Naive thymus-derived CD4-positive, alpha-beta T cell (primary cell): Measurements from ENCODE around the gene POU3F2. TPM values are rescaled to one million over a fixed set of nuclear protein-coding genes. Genes with fewer than 3 reads are reported as not detected.

Source experiments
- ATAC-seq: fragments of 150-1000 bp; cut with Tn5 transposase; 2 replicates; pipeline ENCODE4 v1.10.0; 2021; ENCODE audit warnings: mild to moderate bottlenecking, moderate library complexity
- CTCF ChIA-PET: fragments of 350-600 bp; sonication (Branson Sonifier 250); formaldehyde crosslinking; loops from one replicate; lab custom pipeline; 2021; ENCODE audit warnings: antibody characterized with exemption; lab: Charles Lee
- POLR2A ChIA-PET: fragments of 350-600 bp; sonication (Branson Sonifier 250); formaldehyde crosslinking; loops from one replicate; lab custom pipeline; 2021; ENCODE audit warnings: antibody characterized with exemption, inconsistent platforms; lab: Charles Lee
- DNase-seq, 9 donors: peaks; one replicate each; pipeline versions ENCODE4 v3.0.0 to v3.0.0-alpha.2; 2020 to 2022; ENCODE audit warnings: mixed read lengths in 1 of 9
- H3K27ac ChIP-seq: one replicate; pipeline ENCODE4 v1.7.0; 2013; ENCODE audit warnings: mild to moderate bottlenecking, low read depth, low read length, moderate library complexity
- H3K27me3 ChIP-seq, 2 donors: one replicate each; pipeline ENCODE4 v1.7.0; 2013; ENCODE audit warnings: low read length in 2 of 2, mild to moderate bottlenecking in 2 of 2, moderate library complexity in 2 of 2; ENCODE audit not compliant: control insufficient read depth in 2 of 2, insufficient read depth in 2 of 2
- H3K36me3 ChIP-seq, 3 experiments: 1 replicate in 2 of 3; 2 replicates in 1 of 3; pipeline ENCODE4 v1.7.0; 2013; ENCODE audit warnings: low read length in 3 of 3, mild to moderate bottlenecking in 3 of 3, moderate library complexity in 1 of 3; ENCODE audit not compliant: insufficient read depth in 3 of 3, control insufficient read depth in 2 of 3
- H3K4me1 ChIP-seq, 2 donors: one replicate each; pipeline ENCODE4 v1.7.0; 2013; ENCODE audit warnings: low read length in 2 of 2, mild to moderate bottlenecking in 2 of 2, moderate library complexity in 1 of 2; ENCODE audit not compliant: control insufficient read depth in 2 of 2, insufficient read depth in 2 of 2
- H3K4me3 ChIP-seq: 2 replicates; pipeline ENCODE4 v1.7.0; 2013; ENCODE audit warnings: mild to moderate bottlenecking, low read length
- H3K9me3 ChIP-seq, 3 experiments: 1 replicate in 2 of 3; 2 replicates in 1 of 3; pipeline ENCODE4 v1.7.0; 2013; ENCODE audit warnings: low read length in 3 of 3; ENCODE audit not compliant: control insufficient read depth in 2 of 3
- H3K27ac Mint-ChIP-seq, 9 donors: one replicate each; pipeline ENCODE4 v1.8.0; 2020 to 2022; ENCODE audit warnings: mixed read lengths in 9 of 9, mild to moderate bottlenecking in 8 of 9, moderate library complexity in 5 of 9, inconsistent platforms in 2 of 9
- H3K27me3 Mint-ChIP-seq, 5 donors: one replicate each; pipeline ENCODE4 v1.8.0; 2021 to 2022; ENCODE audit warnings: mixed read lengths in 5 of 5, mild to moderate bottlenecking in 1 of 5
- H3K36me3 Mint-ChIP-seq, 5 donors: one replicate each; pipeline ENCODE4 v1.8.0; 2020 to 2022; ENCODE audit warnings: mixed read lengths in 5 of 5, mild to moderate bottlenecking in 3 of 5, inconsistent platforms in 1 of 5
- H3K4me1 Mint-ChIP-seq, 7 donors: one replicate each; pipeline ENCODE4 v1.8.0; 2020 to 2022; ENCODE audit warnings: mixed read lengths in 7 of 7, mild to moderate bottlenecking in 3 of 7, inconsistent platforms in 1 of 7
- H3K4me3 Mint-ChIP-seq, 10 donors: one replicate each; pipeline ENCODE4 v1.8.0; 2020 to 2022; ENCODE audit warnings: mild to moderate bottlenecking in 10 of 10, mixed read lengths in 10 of 10, moderate library complexity in 6 of 10, inconsistent platforms in 2 of 10
- H3K9me3 Mint-ChIP-seq, 11 donors: one replicate each; pipeline ENCODE4 v1.8.0; 2020 to 2022; ENCODE audit warnings: mixed read lengths in 11 of 11, mild to moderate bottlenecking in 4 of 11, inconsistent platforms in 1 of 11, moderate library complexity in 1 of 11
- intact Hi-C, 2 donors: fragments of 100-400 bp; cut with micrococcal nuclease; formaldehyde crosslinking; loops; one replicate each; pipeline ENCODE4 v1.15.1; 2023
- polyA plus RNA-seq, 2 donors: library from polyadenylated mRNA; unstranded; fragments of 300-500 nt; fragmentation: Illumina TruSeq; gene quantifications; one replicate each; pipeline ENCODE4 v1.2.3, GENCODE V29; 2021
- total RNA-seq, 6 experiments: library from RNA in 5 of 6; stranded (reverse) in 5 of 6; gene quantifications; 1 replicate in 5 of 6; 2 replicates in 1 of 6; pipeline ENCODE4 v1.2.3 and lab custom pipeline; 2021 to 2026

The POU3F2 gene
- not detected for total RNA-seq
- polyA plus RNA-seq: not detected
- not detected for total RNA-seq (lab: John Stamatoyannopoulos, UW)

DNA sequence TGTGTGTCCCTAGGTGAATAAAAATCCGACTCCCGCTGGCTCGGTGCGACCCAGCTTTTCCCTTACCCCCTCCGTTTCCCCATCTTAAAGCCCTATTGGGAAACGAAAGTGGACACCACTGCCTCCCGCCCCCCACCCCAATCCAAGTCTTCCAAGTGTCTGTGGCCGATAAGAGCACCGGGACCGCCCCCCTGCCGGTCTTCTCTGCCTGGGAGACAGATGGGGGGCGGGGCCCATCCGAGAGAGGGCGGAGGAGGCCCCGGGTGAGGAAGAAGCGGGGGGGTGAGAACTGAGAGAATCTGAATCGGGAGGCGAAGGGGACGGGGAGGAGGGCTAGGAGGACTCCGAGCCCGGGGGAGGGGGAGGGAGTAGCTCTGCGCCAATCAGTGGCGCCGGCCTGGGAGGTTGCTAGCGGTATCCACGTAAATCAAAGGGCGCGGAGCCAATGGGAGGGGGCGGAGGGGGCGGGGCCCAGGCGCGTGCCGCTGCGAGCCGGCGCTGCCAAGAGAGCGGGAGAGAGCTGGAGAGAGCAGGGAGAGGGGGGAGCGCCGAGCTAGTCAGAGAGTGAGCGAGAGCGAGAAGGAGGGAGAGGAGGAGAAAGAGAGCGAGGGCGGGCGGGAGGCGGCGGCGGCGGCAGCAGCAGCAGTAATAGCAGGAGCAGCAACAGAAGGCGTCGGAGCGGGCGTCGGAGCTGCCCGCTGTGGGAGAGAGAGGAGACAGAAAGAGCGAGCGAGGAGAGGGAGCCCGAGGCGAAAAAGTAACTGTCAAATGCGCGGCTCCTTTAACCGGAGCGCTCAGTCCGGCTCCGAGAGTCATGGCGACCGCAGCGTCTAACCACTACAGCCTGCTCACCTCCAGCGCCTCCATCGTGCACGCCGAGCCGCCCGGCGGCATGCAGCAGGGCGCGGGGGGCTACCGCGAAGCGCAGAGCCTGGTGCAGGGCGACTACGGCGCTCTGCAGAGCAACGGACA, at the start of gene POU3F2:
POU3F2 (plus strand) TSS at position 515 of the 972 bp plus-strand sequence; CDS start at position 815, 300 bp downstream.
- peak within 1 kb of the TSS in 4 of 9 donors; percentile 21 to 86 (median 78) for H3K27ac Mint-ChIP-seq
- DNase-seq (peak in 6 of 9 donors; percentile 40 to 58 (median 52)), ATAC-seq (peak; percentile 82)
- peaks cover 0 to 21% (median 1%) of the 10 kb centered on the region in 11 donors for H3K9me3 Mint-ChIP-seq
- H3K4me3 ChIP-seq: peak within 1 kb of the TSS; percentile 66
- peaks cover 73 to 87% (median 85%) of the 10 kb centered on the region in 5 donors for H3K27me3 Mint-ChIP-seq
- intact Hi-C loops: loop anchor here (1.0 to 10.0 kb wide), 5 partner anchors 113 to 1910 kb away; partner anchors contain the start of genes FBXL4 (in 2 of the 2), KLHL32 (in 1 of the 2) and MMS22L (in 1 of the 2)
- no peaks in the 10 kb centered on the region for H3K36me3 ChIP-seq
- no peaks in the 10 kb centered on the region for H3K9me3 ChIP-seq
- H3K27me3 ChIP-seq: peaks cover 39 to 63% of the 10 kb centered on the region in 2 donors
- H3K4me1 Mint-ChIP-seq: peaks cover 31 to 57% (median 41%) of the 10 kb centered on the region in 7 donors
- peak within 1 kb of the TSS; percentile 87 to 98 (median 92) for H3K4me3 Mint-ChIP-seq
- H3K36me3 Mint-ChIP-seq: peaks cover 0 to 4% (median 0%) of the 10 kb centered on the region in 5 donors
- ChIA-PET CTCF (no interaction called here), POLR2A (no interaction called here)
- peaks cover 17 to 26% of the 10 kb centered on the region in 2 donors for H3K4me1 ChIP-seq
- no peak within 1 kb of the TSS for H3K27ac ChIP-seq

- DNase-seq: no peak
- Histone ChIP-seq H3K4me1 (no peaks in the 10 kb centered on the region), H3K27me3 (no peaks in the 10 kb centered on the region), H3K36me3 (no peaks in the 10 kb centered on the region), H3K9me3 (no peaks in the 10 kb centered on the region), H3K27ac (no peak overlapping the region), H3K4me3 (no peak overlapping the region)
- no peak overlapping the region for H3K4me3 Mint-ChIP-seq
- H3K9me3 Mint-ChIP-seq: peaks cover 0 to 4% (median 0%) of the 10 kb centered on the region in 11 donors
- no peak overlapping the region for H3K27ac Mint-ChIP-seq
- ChIA-PET POLR2A (no interaction called here), CTCF (no interaction called here)
- no peak for ATAC-seq
- no peaks in the 10 kb centered on the region for H3K36me3 Mint-ChIP-seq
- peaks cover 14 to 61% (median 55%) of the 10 kb centered on the region in 5 donors for H3K27me3 Mint-ChIP-seq
- intact Hi-C loops: no loop called here
- no peaks in the 10 kb centered on the region for H3K4me1 Mint-ChIP-seq
Observed at GRCh38 chr6:98787435-98787834, 46.9 kb upstream of the POU3F2 start.

DNA sequence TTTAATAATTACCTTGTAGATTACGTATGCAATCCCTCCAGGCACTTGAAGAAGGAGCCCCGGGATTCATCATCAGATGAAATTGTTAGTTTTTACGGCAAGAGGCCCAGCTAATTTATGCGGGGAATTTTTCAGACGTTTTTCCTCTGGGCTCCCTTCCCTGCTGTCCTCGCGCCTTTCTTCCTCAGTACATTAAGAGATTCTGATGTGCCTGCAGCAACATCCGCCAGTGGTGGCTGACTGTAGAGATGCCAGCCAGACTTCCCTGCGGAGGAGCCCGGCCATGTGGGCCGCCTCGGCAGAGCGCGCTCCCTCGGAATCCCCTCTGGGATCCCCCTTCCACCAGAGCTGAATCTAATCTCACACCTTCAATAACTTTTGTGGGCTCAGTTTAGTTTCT, 46.4 kb upstream of the POU3F2 start:
- Mint-ChIP-seq H3K4me3 (no peak overlapping the region), H3K36me3 (no peaks in the 10 kb centered on the region), H3K27ac (no peak overlapping the region), H3K9me3 (peaks cover 0 to 4% (median 0%) of the 10 kb centered on the region in 11 donors), H3K27me3 (peaks cover 14 to 62% (median 53%) of the 10 kb centered on the region in 5 donors), H3K4me1 (no peaks in the 10 kb centered on the region)
- Histone ChIP-seq H3K36me3 (no peaks in the 10 kb centered on the region), H3K27ac (no peak overlapping the region), H3K9me3 (no peaks in the 10 kb centered on the region), H3K27me3 (no peaks in the 10 kb centered on the region), H3K4me1 (no peaks in the 10 kb centered on the region), H3K4me3 (no peak overlapping the region)
- intact Hi-C loops: no loop called here
- ChIA-PET POLR2A (interaction anchor here (0.8 kb wide), 1 partner anchor 296 kb away, joined by 3 read pairs; no protein-coding TSS in a partner anchor), CTCF (no interaction called here)
- ATAC-seq: no peak
- no peak for DNase-seq

GRCh38 chr6:98794307-98794842, 40.0 kb upstream of the POU3F2 start:
- peaks cover 8 to 57% (median 40%) of the 10 kb centered on the region in 5 donors for H3K27me3 Mint-ChIP-seq
- ATAC-seq: no peak
- H3K36me3 ChIP-seq: no peaks in the 10 kb centered on the region
- DNase-seq: no peak
- no peaks in the 10 kb centered on the region for H3K9me3 ChIP-seq
- no peak overlapping the region for H3K4me3 Mint-ChIP-seq
- H3K4me1 ChIP-seq: no peaks in the 10 kb centered on the region
- ChIA-PET CTCF (no interaction called here), POLR2A (no interaction called here)
- no peak overlapping the region for H3K27ac ChIP-seq
- no peak overlapping the region for H3K4me3 ChIP-seq
- no peaks in the 10 kb centered on the region for H3K27me3 ChIP-seq
- intact Hi-C loops: no loop called here
- no peaks in the 10 kb centered on the region for H3K4me1 Mint-ChIP-seq
- no peaks in the 10 kb centered on the region for H3K36me3 Mint-ChIP-seq
- H3K27ac Mint-ChIP-seq: no peak overlapping the region
- H3K9me3 Mint-ChIP-seq: peaks cover 0 to 4% (median 0%) of the 10 kb centered on the region in 11 donors

DNA sequence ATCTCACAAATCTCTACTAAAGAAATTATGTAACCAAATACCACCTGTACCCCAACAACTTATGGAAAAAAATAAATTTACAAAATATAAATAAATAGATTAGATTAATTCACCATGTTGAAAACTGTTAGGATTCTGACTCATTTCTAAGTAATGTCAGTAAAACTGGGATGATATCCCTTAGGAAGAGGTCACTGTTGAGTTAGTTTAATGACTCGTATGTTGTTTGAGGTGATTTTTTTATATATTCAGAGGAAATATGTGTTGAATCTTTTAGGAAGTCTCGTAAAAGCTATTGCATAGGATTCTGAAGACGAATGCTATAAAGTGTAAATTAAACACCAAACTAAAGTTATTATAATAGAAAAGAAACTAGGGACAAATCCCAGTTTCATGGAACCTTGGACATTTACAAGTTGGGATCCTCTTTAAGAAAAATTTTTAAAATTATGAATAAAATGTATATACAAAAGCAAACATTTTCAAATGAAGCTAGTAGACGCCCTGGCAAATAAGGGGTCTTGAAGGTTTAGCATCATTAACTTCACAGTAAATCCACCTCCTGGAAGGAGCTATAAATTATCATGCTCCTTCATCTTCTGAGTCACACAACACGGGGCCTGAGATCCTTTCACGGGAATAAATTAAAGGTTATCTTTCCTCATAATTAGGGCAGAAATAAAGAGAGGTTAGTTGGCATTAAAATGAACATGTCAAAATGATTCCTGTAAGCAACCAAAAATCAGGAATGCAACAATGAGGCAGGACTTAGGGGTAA, 37.0 kb upstream of the POU3F2 start:
- no peak for DNase-seq
- POLR2A ChIA-PET: no interaction called here
- peaks cover 0 to 4% (median 0%) of the 10 kb centered on the region in 11 donors for H3K9me3 Mint-ChIP-seq
- H3K4me3 Mint-ChIP-seq: no peak overlapping the region
- H3K27me3 Mint-ChIP-seq: peaks cover 8 to 47% (median 35%) of the 10 kb centered on the region in 5 donors
- no peaks in the 10 kb centered on the region for H3K4me1 Mint-ChIP-seq
- no peak for ATAC-seq
- Histone ChIP-seq H3K27ac (no peak overlapping the region), H3K4me3 (no peak overlapping the region), H3K4me1 (no peaks in the 10 kb centered on the region), H3K27me3 (no peaks in the 10 kb centered on the region), H3K36me3 (no peaks in the 10 kb centered on the region), H3K9me3 (no peaks in the 10 kb centered on the region)
- H3K36me3 Mint-ChIP-seq: no peaks in the 10 kb centered on the region
- no peak overlapping the region for H3K27ac Mint-ChIP-seq
- intact Hi-C loops: no loop called here
- CTCF ChIA-PET: no interaction called here

DNA sequence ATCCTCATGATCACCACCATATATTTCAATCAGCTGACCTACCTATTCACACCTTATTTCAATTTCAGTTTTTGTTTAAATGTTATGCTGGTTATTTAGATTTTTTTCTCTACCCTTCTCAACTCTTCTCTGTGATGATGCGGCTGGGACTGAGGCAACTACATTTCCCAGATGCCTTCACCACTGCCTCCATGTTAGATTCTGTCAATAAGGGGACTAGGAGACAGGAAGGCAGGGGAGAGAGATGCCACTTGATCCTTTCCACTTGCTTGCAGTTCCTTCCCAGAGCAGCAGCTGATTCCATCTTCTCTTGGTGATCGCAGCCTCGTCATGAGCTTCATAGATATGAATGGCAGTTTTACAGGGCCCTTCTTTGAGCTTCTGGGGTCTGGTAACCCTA, 33.5 kb upstream of the POU3F2 start:
- no peaks in the 10 kb centered on the region for H3K4me1 ChIP-seq
- H3K4me3 Mint-ChIP-seq: no peak overlapping the region
- no peaks in the 10 kb centered on the region for H3K36me3 Mint-ChIP-seq
- ATAC-seq (no peak), DNase-seq (no peak)
- no peaks in the 10 kb centered on the region for H3K9me3 ChIP-seq
- no peaks in the 10 kb centered on the region for H3K27me3 ChIP-seq
- intact Hi-C loops: no loop called here
- ChIA-PET POLR2A (no interaction called here), CTCF (no interaction called here)
- H3K4me1 Mint-ChIP-seq: no peaks in the 10 kb centered on the region
- H3K9me3 Mint-ChIP-seq: peaks cover 0 to 9% (median 1%) of the 10 kb centered on the region in 11 donors
- no peak overlapping the region for H3K4me3 ChIP-seq
- H3K27me3 Mint-ChIP-seq: peaks cover 4 to 45% (median 35%) of the 10 kb centered on the region in 5 donors
- no peak overlapping the region for H3K27ac Mint-ChIP-seq
- no peak overlapping the region for H3K27ac ChIP-seq
- H3K36me3 ChIP-seq: no peaks in the 10 kb centered on the region
